Astrocyte (in vitro differentiated cells and primary cell): ENCODE measurements around the gene KCNQ1. TPM values are rescaled to one million over a fixed set of nuclear protein-coding genes. Genes with fewer than 3 reads are reported as not detected.

ENCODE experiments used
- DNase-seq: peaks from one replicate; pipeline ENCODE4 v3.0.0-alpha.2; 2010; ENCODE audit warnings: low read depth
- FAIRE-seq: peaks from 2 replicates; lab custom pipeline; 2011; peaks lifted over from hg19 to GRCh38; lab: Jason Lieb, UNC
- H2AFZ ChIP-seq: 2 replicates; pipeline ENCODE4 v1.6.0; 2012; ENCODE audit warnings: low read depth, low read length, inconsistent platforms
- H3K27ac ChIP-seq: 2 replicates; pipeline ENCODE4 v1.5.1; 2011; ENCODE audit warnings: low read depth, low read length, inconsistent platforms
- H3K27me3 ChIP-seq: 2 replicates; pipeline ENCODE4 v1.6.0; 2011; ENCODE audit warnings: low read length, inconsistent platforms; ENCODE audit not compliant: insufficient read depth
- H3K36me3 ChIP-seq: 2 replicates; pipeline ENCODE4 v1.5.1; 2011; ENCODE audit warnings: low read length, inconsistent platforms; ENCODE audit not compliant: insufficient read depth
- H3K4me1 ChIP-seq: 2 replicates; pipeline ENCODE4 v1.5.1; 2011; ENCODE audit warnings: low read length, inconsistent platforms; ENCODE audit not compliant: insufficient read depth
- H3K4me2 ChIP-seq: 2 replicates; pipeline ENCODE4 v1.6.0; 2012; ENCODE audit warnings: low read length, inconsistent platforms
- H3K4me3 ChIP-seq: 2 replicates; pipeline ENCODE4 v1.5.1; 2011; ENCODE audit warnings: low read depth, mild to moderate bottlenecking, low read length, inconsistent platforms; ENCODE audit not compliant: insufficient read depth
- H3K79me2 ChIP-seq: 2 replicates; pipeline ENCODE4 v1.6.0; 2012; ENCODE audit warnings: mild to moderate bottlenecking, low read length, inconsistent platforms; ENCODE audit not compliant: insufficient read depth
- H3K9ac ChIP-seq: 2 replicates; pipeline ENCODE4 v1.6.0; 2012; ENCODE audit warnings: mild to moderate bottlenecking, low read length, inconsistent platforms
- H3K9me3 ChIP-seq: 2 replicates; pipeline ENCODE4 v1.5.1; 2012; ENCODE audit warnings: low read depth, mild to moderate bottlenecking, low read length, inconsistent platforms; ENCODE audit not compliant: insufficient read depth
- H4K20me1 ChIP-seq: 2 replicates; pipeline ENCODE4 v1.6.0; 2012; ENCODE audit warnings: low read length, inconsistent platforms; ENCODE audit not compliant: insufficient read depth
- H3K27ac Mint-ChIP-seq: one replicate; pipeline ENCODE4 v1.8.0; 2021; ENCODE audit warnings: mild to moderate bottlenecking, mixed read lengths; ENCODE audit not compliant: unreplicated experiment
- H3K27me3 Mint-ChIP-seq: one replicate; pipeline ENCODE4 v1.8.0; 2021; ENCODE audit warnings: low read depth, mixed read lengths; ENCODE audit not compliant: unreplicated experiment
- H3K36me3 Mint-ChIP-seq: one replicate; pipeline ENCODE4 v1.8.0; 2021; ENCODE audit warnings: low read depth, mixed read lengths; ENCODE audit not compliant: unreplicated experiment
- H3K4me1 Mint-ChIP-seq: one replicate; pipeline ENCODE4 v1.8.0; 2021; ENCODE audit warnings: low read depth, mixed read lengths; ENCODE audit not compliant: unreplicated experiment
- H3K4me3 Mint-ChIP-seq: one replicate; pipeline ENCODE4 v1.8.0; 2021; ENCODE audit warnings: mild to moderate bottlenecking, moderate library complexity, mixed read lengths; ENCODE audit not compliant: unreplicated experiment
- H3K9me3 Mint-ChIP-seq: one replicate; pipeline ENCODE4 v1.8.0; 2021; ENCODE audit warnings: mild to moderate bottlenecking, mixed read lengths; ENCODE audit not compliant: unreplicated experiment
- EZH2 ChIP-seq: IDR thresholded peaks from 2 replicates; pipeline ENCODE4 v1.6.1; 2012; ENCODE audit warnings: mild to moderate bottlenecking, low read length, inconsistent platforms; ENCODE audit not compliant: insufficient read depth
- total RNA-seq: library from RNA; stranded (reverse); gene quantifications from 2 replicates; pipeline ENCODE4 v1.2.1, GENCODE V29; 2021
- TF ChIP-seq, protein P1 (sequence below): IDR thresholded peaks from 2 replicates; pipeline ENCODE4 v1.5.1; 2011; ENCODE audit warnings: low read depth, mild to moderate bottlenecking, inconsistent platforms, low read length, moderate library complexity; ENCODE audit not compliant: insufficient read depth

Gene KCNQ1
- total RNA-seq, 1 donor from 2014 or later = not detected

DNA sequence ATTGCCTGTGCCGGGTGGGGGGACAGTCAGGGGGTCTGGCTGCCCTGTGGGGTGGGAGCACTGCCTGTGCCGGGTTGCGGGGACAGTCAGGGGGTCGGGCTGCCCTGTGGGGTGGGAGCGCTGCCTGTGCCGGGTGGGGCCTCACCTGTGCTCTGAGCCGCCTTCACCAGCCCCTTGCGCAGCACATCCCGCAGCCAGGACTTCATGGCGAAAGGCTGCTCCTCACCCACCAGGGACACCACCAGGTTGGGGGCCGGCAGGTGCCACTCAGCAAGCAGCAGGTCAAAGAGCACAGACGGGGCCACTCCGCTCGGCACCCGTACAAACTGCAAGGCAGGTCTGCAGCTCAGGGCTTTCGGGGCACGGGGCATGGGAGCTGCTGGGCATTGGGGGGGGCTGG is 22.8 kb upstream of the KCNQ1 start:
- H3K27me3 ChIP-seq = no peaks in the 10 kb centered on the region
- TF ChIP-seq, protein P1, sequence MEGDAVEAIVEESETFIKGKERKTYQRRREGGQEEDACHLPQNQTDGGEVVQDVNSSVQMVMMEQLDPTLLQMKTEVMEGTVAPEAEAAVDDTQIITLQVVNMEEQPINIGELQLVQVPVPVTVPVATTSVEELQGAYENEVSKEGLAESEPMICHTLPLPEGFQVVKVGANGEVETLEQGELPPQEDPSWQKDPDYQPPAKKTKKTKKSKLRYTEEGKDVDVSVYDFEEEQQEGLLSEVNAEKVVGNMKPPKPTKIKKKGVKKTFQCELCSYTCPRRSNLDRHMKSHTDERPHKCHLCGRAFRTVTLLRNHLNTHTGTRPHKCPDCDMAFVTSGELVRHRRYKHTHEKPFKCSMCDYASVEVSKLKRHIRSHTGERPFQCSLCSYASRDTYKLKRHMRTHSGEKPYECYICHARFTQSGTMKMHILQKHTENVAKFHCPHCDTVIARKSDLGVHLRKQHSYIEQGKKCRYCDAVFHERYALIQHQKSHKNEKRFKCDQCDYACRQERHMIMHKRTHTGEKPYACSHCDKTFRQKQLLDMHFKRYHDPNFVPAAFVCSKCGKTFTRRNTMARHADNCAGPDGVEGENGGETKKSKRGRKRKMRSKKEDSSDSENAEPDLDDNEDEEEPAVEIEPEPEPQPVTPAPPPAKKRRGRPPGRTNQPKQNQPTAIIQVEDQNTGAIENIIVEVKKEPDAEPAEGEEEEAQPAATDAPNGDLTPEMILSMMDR = no peak
- TF ChIP-seq EZH2 = no peak
- no peak overlapping the region for H3K4me3 Mint-ChIP-seq

DNA sequence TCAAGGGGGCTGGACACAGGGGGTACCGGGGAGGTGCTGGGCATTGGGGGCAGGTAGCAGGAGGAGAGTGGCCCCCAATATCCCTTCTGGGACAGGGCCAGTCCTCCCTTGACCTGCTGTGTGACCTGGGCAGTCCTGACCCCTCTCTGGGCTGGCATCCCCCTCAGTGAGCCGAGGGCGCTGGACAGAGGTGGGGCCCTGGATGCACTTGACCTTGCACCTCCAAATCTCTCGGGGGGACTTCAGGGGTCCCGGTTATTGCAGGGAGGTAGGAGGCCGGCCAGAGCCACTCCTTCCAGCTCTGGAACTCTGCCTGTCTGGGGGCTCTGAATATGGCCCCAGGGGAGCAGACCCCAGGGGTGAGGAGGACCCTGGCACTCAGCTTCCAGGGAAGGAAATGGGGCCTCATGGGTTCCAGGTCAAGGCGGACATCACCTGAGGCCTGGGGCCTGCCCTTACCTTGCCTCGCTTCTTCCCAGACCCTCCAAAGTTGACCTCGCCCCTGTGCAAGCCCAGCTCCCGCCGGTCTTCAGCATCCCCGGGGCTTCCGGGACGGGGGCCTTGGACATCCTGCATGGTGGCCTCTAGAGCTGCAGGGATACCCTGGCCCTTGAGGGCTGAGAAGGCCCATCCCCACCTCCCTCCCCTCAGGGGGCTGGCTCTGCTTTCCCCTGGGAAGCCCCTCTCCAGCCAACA is 22.2 kb upstream of the KCNQ1 start:
- H3K36me3 ChIP-seq = no peaks in the 10 kb centered on the region
- H3K27ac Mint-ChIP-seq = no peak overlapping the region
- H4K20me1 ChIP-seq = no peaks in the 10 kb centered on the region
- TF ChIP-seq, protein P1 = no peak
- no peak for TF ChIP-seq EZH2
- no peaks in the 10 kb centered on the region for H3K27me3 ChIP-seq
- H3K4me1 Mint-ChIP-seq = no peaks in the 10 kb centered on the region
- no peak for FAIRE-seq
- H2AFZ ChIP-seq = no peak overlapping the region
- H3K36me3 Mint-ChIP-seq = no peaks in the 10 kb centered on the region
- no peaks in the 10 kb centered on the region for H3K9me3 ChIP-seq
- H3K27me3 Mint-ChIP-seq = peaks cover 14% of the 10 kb centered on the region
- H3K4me3 Mint-ChIP-seq = no peak overlapping the region
- DNase-seq = no peak
- no peak overlapping the region for H3K4me3 ChIP-seq
- H3K4me2 ChIP-seq = no peak overlapping the region
- H3K27ac ChIP-seq = no peak overlapping the region
- no peaks in the 10 kb centered on the region for H3K4me1 ChIP-seq
- H3K79me2 ChIP-seq = no peaks in the 10 kb centered on the region
- H3K9me3 Mint-ChIP-seq = no peaks in the 10 kb centered on the region
- H3K9ac ChIP-seq = no peak overlapping the region

More for the DNA sequence above, 22.8 kb upstream of the KCNQ1 start:
- DNase-seq (no peak), FAIRE-seq (no peak)
- H3K4me1 ChIP-seq = no peaks in the 10 kb centered on the region
- H3K79me2 ChIP-seq = no peaks in the 10 kb centered on the region
- Mint-ChIP-seq H3K4me1 (no peaks in the 10 kb centered on the region), H3K27ac (no peak overlapping the region), H3K36me3 (no peaks in the 10 kb centered on the region), H3K9me3 (no peaks in the 10 kb centered on the region), H3K27me3 (peaks cover 11% of the 10 kb centered on the region)
- H3K4me2 ChIP-seq = no peak overlapping the region
- H3K36me3 ChIP-seq = no peaks in the 10 kb centered on the region
- no peak overlapping the region for H3K4me3 ChIP-seq
- no peaks in the 10 kb centered on the region for H3K9me3 ChIP-seq
- no peak overlapping the region for H3K27ac ChIP-seq
- no peak overlapping the region for H2AFZ ChIP-seq
- H3K9ac ChIP-seq = no peak overlapping the region
- no peaks in the 10 kb centered on the region for H4K20me1 ChIP-seq
